GM18907 (cell line): ENCODE results near the gene RPSA.
"Not testable (repeated sequence)": the region's sequence is repeated elsewhere in the genome, so short reads cannot be mapped to it uniquely, and the experiment has no call there.

Experiments
- ATAC-seq: cut with Tn5 transposase; IDR thresholded peaks from one replicate; pipeline ENCODE4 v1.9.1; 2021; ENCODE audit warnings: mild to moderate bottlenecking, moderate library complexity; ENCODE audit not compliant: unreplicated experiment

Gene RPSA

DNA sequence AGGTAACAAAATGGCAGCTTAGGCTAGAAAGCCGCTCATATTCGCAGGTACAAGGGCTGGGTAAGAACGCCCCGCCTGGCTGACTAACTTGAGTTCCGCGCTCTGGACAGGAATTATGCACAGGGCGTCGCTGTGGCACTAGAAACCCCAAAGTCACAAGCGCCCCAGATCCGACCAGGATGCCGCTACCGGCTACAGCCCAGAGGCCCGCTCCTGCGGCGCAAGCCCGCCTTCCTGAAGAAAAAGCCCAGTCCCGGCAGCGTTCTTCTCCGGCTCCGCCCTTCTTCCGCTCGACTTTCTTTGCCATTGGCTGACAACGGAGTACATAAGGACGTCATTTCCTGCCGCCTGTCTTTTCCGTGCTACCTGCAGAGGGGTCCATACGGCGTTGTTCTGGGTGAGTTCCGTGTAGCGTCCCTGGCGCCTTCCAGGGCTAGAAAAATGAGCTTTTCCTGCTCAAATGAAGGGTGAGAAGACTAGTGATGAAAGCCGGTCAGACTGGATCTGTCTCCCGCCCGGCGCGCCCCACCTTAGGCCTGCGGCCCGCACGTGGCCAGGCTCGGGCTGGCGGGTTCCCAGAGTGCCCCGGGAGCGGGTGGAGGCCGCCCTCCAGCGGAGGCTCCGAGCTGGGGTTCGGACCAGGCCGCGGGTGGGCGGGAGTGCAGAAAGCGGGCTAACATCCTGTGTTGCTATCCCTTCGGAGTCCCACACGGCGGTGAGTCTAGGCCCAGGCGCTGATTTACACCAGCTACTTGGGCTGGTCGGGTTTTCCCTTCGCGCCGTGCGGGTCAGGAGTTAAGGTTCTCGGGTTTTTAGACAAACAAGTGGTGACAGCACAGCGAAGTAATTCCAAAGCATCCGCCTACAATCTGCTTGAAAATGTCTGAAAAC is at the start of gene RPSA:
RPSA (plus strand) TSS at position 353 of the 891 bp plus-strand sequence. CDS start 934 bp downstream, outside the sequence.
- ATAC-seq = peak; percentile 96

DNA sequence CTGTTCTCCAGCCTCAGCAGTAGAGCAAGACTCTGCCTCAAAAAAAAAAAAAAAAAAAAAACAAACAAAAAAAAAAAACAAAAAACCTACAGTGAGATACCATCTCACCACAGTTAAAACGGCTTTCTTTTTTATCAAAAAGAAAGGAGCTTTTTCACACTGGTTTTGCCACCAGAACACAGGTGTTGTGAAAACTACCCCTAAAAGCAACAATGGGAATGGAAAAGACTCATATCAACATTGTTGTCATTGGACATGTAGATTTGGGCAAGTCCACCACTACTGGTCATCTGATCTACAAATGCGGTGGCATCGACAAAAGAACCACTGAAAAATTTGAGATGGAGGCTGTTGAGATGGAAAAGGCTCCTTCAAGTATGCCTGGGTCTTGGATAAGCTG is 48.2 kb upstream of the RPSA start:
- ATAC-seq = no peak

- ATAC-seq = peak; percentile 85
These were observed 45.1 kb upstream of the RPSA start for GRCh38 chr3:39361252-39361927.

DNA sequence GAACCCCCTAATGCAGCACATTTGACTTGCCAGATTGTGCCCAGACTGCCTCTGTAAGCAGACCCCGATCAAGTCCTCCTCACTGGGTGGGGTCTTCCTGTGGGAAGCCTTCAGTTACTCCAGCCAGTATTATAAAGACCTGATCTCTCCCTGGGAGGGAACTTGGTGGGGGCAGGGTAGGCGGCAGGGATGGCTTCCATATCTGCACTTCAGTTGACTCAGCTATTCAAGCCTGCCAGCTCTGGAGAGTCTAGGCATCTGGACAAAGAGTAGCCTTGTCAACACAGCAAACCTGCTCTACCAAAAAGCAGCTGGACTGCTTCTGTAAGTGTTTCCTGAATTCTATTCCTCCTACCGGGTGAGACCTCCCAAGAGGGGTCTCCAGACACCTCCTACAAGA is 44.3 kb upstream of the RPSA start:
- no peak for ATAC-seq

GRCh38 chr3:39362812-39363211 is 43.7 kb upstream of the RPSA start:
- no peak for ATAC-seq

GRCh38 chr3:39370450-39370849 is 36.1 kb upstream of the RPSA start:
- ATAC-seq = not testable (repeated sequence)

- ATAC-seq = no peak
These were observed 33.7 kb upstream of the RPSA start for GRCh38 chr3:39372833-39373232.

GRCh38 chr3:39376959-39377634 is 29.4 kb upstream of the RPSA start:
- no peak for ATAC-seq

DNA sequence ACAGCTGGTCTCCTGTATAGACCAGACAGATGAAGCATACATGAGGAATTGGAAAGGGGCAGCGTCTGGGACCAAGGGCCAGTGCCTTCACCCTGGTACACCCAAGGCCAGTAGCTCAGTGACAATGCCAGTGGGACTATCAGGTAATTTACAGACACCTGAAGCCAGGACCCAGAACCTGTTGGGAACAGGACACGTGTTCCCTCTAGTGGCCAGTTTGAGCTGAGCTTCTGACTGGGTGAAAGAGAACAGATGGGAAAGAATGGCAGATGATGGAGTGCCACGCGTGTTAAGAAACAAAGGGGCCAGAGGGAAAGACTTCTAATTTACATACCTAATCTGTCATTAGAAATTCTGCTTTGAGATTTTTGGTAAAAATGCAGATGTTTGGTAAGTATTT is 28.4 kb upstream of the RPSA start:
- peak; percentile 60 for ATAC-seq

DNA sequence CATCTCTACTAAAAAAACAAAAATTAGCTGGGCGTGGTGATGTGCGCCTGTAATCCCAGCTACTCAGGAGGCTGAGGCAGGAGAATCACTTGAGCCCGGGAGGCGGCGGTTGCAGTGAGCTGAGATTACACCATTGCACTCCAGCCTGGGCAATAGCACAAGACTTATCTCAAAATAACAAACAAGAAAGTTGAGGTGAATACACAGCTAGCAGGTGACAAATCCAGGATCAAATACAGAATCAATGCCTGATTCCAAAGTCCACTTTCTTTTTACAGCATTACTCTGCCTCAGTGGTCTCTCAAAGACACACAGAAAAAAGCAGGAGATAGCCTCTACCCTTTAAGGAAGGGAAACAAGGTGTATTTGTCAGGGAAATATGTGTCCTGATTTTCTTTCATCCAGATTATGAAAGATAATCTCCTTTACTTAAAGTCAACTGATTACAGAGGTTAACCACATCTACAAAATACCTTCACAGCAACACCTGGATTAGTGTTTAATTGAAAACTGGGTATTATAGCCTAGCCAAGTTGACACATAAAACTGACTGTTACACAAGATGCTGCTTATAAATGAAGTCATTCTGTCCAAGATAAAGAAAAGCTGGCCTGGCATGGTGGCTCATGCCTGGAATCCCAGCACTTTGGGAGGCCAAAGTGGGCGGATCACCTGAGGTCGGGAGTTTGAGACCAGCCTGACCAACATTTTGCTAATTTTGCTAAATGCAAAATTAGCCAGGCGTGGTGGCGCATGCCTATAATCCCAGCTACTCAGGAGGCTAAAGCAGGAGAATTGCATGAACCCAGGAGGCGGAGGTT is 27.4 kb upstream of the RPSA start:
- ATAC-seq = no peak

GRCh38 chr3:39379778-39380155 is 26.8 kb upstream of the RPSA start:
- ATAC-seq = no peak

DNA sequence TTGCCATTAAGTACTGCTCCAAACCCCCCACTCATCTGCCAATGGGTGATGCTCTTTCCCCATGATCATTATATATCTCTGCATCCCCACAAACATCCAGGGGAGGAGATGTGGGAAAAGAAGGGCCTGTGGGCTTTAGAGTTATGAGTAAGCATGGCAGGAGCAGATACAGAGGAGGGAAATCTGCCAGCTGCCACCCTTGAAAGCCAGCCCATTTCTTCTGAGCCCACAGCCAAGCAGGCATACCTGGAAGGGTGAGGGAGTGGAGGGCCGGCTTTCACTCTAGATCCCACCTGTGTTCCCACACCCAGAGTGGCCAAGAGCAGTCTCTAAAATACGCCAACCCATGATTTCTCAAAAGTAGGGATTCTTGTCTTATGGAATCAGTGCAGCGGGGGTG is 25.1 kb upstream of the RPSA start:
- ATAC-seq = no peak

- ATAC-seq = peak; percentile 73
These were observed 23.3 kb upstream of the RPSA start, which contains the start of gene SLC25A38 for GRCh38 chr3:39383045-39383880. Gene SLC25A38, plus strand, starts transcription at chr3:39383370. Its CDS starts 355 bp downstream, at chr3:39383725.

GRCh38 chr3:39383881-39384664 is 22.4 kb upstream of the RPSA start:
- ATAC-seq = peak; percentile 77

DNA sequence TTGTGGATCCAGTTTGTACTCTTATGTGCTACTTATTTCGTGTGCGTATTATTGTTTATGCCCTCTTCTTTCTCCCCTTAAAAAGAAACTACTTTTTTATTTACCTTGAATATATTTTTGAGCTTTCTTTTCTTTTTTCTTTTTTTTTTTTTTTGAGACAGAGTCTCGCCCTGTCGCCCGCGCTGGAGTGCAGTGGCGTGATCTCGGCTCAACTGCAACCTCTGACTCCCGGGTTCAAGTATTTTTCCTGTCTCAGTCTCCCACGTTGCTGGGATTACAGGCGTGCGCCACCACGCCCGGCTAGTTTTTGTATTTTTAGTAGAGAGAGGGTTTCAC is 21.9 kb upstream of the RPSA start:
- ATAC-seq = no peak

GRCh38 chr3:39385456-39386090 is 20.9 kb upstream of the RPSA start:
- no peak for ATAC-seq

DNA sequence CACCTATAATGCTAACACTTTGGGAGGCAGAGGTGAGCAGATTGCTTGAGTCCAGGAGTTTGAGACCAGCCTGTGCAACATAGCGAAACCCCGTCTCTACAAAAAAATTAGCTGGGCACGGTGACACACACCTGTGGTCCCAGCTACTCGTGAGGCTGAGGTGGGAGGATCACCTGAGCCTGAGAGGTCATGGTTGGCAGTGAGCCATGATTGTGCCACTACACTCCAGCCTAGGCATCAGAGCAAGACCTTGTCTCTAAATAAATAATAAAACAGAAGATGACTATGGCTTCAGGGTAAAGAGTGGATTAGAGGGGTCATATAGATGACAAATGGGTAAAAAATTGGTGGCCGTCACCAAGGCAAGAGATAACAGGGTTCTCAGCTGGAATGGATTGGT is 20.2 kb upstream of the RPSA start:
- ATAC-seq = no peak

DNA sequence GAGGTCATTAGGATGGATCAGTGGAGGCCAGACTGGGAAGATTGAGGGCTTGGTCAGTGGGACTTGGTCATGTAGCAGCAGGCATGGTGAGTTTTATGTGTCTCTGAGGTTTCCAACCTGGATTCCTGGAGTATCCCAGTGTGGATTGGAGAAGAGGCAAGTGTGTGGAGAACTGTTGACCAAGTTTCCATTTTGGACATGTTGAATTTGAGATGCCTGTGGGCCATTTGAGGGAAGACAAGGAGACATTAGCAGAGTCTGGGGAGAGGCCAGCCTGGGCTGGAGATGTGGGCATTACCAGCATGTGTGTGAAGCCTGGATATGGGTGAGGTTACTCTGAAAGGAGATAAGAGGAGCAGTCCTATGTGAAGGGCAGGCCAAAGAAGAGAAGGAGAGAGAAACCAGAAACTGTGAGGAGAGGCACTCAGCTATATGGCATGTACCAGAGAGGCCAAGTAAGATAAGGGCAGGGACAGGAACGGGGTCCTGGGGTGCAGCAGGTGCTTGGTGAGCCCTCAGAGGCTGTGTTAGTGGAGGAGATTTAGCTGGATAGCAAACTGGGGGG is 19.0 kb upstream of the RPSA start:
- no peak for ATAC-seq
